HG03342 (cell line): ENCODE data around the gene FAM161A.
"Not testable (repeated sequence)": the region's sequence is repeated elsewhere in the genome, so short reads cannot be mapped to it uniquely, and the experiment has no call there.

Experiments
- ATAC-seq: cut with Tn5 transposase; IDR thresholded peaks from one replicate; pipeline ENCODE4 v1.9.1; 2021; ENCODE audit warnings: mild to moderate bottlenecking, moderate library complexity; ENCODE audit not compliant: unreplicated experiment

FAM161A gene

GRCh38 chr2:61841286-61841685, 12.6 kb downstream of the FAM161A start:
- no peak for ATAC-seq

- no peak for ATAC-seq
Observed at GRCh38 chr2:61834893-61835292, 19.0 kb downstream of the FAM161A start.

GRCh38 chr2:61833971-61834370, 19.9 kb downstream of the FAM161A start:
- no peak for ATAC-seq

GRCh38 chr2:61832183-61832841, 21.5 kb downstream of the FAM161A start:
- no peak for ATAC-seq

GRCh38 chr2:61822255-61822654, 31.6 kb downstream of the FAM161A start:
- ATAC-seq = no peak

- ATAC-seq = no peak
Observed at GRCh38 chr2:61816480-61817355, 37.1 kb downstream of the FAM161A start.

- ATAC-seq = no peak
Observed at GRCh38 chr2:61814539-61815160, 39.2 kb downstream of the FAM161A start.

- not testable (repeated sequence) for ATAC-seq
Observed at GRCh38 chr2:61813314-61813713, 40.5 kb downstream of the FAM161A start.

- no peak for ATAC-seq
Observed at GRCh38 chr2:61811821-61812220, 42.0 kb downstream of the FAM161A start.

GRCh38 chr2:61810203-61810602, 43.7 kb downstream of the FAM161A start:
- not testable (repeated sequence) for ATAC-seq

- not testable (repeated sequence) for ATAC-seq
Observed at GRCh38 chr2:61808693-61809092, 45.2 kb downstream of the FAM161A start.

GRCh38 chr2:61807036-61807757, 46.7 kb downstream of the FAM161A start:
- no peak for ATAC-seq

- no peak for ATAC-seq
Observed at GRCh38 chr2:61802548-61802947, 51.3 kb downstream of the FAM161A start.

- ATAC-seq = no peak
Observed at GRCh38 chr2:61799099-61799498, 54.8 kb downstream of the FAM161A start.

- not testable (repeated sequence) for ATAC-seq
Observed at GRCh38 chr2:61797446-61797845, 56.4 kb downstream of the FAM161A start.

GRCh38 chr2:61795408-61795807, 58.5 kb downstream of the FAM161A start:
- no peak for ATAC-seq

- peak; percentile 92 for ATAC-seq
Observed at GRCh38 chr2:61793389-61793836, 60.4 kb downstream of the FAM161A start.

GRCh38 chr2:61792355-61792890, 61.4 kb downstream of the FAM161A start:
- no peak for ATAC-seq

- no peak for ATAC-seq
Observed at GRCh38 chr2:61789807-61790602, 63.9 kb downstream of the FAM161A start.
